Stimulated activated CD8-positive, alpha-beta memory T cell treated with anti-CD3 and anti-CD28 coated beads, Interleukin-7, amount 100 ng/mL, for 4 hours (primary cell): ENCODE data around the gene PSMB8.
"Not testable (repeated sequence)": the region's sequence is repeated elsewhere in the genome, so short reads cannot be mapped to it uniquely, and the experiment has no call there.

Experiments
- DNase-seq, 2 donors: peaks; one replicate each; pipeline ENCODE4 v3.0.0-alpha.2; 2020; ENCODE audit warnings: low read depth in 2 of 2

PSMB8 gene

DNA sequence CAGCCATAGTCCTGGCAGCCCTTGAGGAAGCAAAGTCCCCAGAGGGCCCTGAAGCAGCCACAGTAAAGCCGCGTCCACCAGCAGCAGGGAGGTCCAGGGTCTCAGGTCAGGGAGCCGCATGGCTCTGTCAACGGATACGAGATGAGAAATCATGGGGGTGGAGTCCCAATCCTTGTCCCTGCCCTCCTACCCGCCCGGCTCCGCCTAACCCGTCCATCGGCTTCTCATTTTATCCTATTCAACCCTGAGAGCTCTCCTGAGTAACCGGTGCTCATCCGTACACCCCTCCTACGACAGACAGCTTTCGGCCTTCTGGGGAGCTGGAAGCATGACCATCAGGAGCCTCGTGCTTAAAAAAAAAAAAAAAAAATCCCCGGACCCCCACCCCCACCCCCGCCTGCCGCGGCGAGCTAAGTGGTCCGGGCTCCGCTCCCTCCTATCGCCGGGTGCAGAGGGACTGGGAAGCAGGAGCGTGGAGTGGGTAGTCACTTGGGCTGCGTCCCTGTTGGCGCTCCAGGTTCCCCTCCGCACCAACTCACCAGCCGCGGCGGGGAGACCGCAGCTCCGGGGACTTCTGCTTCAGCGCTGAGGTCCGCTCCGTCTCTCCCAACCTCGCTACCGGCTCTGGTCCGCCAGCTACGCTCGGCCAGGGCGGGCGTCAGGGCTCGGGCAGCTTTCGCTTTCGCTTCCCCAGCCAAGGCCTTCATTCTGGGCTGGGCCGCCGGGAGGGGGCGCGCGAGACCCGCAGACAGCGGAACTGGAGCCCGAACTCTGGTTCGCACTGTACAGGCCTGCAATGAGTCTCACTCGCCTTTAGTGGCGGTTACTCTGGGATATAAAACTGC is 5.5 kb downstream of the PSMB8 start, which contains the start of gene TAP2:
Gene TAP2, minus strand, starts transcription at position 626 of the 845 bp plus-strand sequence. Its CDS starts 506 bp downstream, at position 120.
- peak; percentile 92 to 94 for DNase-seq

DNA sequence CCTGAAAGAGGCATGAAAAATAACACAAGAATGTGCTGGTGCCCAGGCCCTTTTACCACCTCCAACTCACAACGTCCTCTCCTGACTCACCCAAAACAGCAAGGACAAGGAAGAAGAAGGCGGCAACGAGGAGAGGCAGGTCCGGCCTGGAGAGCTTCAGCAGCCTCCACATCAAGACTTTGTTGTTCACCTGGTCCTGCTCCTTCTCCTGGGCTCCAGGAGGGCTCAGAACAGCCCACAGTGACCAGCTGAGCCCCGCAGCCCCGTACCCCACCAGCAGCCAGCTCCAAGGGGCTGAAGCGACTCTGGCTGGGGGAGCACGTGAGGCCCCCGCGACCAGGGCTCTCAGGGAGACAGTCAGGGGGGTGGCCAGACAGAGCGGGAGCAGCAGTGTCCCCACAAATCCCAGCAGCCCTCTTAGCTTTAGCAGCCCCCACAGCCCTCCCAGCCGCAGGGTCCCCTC is 6.2 kb downstream of the PSMB8 start:
- no peak for DNase-seq

DNA sequence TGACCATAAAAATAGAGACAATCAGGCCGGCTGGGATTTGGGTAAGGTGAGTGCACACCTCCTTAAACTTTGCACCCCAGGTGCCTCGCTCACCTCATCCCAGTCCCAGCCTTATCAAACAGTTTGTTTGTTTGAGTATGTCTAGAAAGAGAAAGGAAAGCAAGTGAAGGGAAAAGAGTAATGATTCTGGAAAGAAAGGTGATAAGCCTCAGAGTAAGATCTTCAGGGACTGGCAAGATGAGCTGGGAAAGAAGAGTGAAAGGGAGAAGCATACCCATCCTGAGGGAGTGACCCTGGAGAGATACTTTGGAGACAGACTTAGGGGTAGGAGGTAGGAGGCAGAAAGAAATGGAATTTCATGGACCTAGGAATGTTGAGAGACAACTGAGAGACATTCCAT is 7.0 kb downstream of the PSMB8 start:
- no peak for DNase-seq

GRCh38 chr6:32835167-32835893 is 8.5 kb downstream of the PSMB8 start:
- DNase-seq = no peak

- no peak for DNase-seq
Measured at GRCh38 chr6:32833664-32834063, 10.2 kb downstream of the PSMB8 start.

DNA sequence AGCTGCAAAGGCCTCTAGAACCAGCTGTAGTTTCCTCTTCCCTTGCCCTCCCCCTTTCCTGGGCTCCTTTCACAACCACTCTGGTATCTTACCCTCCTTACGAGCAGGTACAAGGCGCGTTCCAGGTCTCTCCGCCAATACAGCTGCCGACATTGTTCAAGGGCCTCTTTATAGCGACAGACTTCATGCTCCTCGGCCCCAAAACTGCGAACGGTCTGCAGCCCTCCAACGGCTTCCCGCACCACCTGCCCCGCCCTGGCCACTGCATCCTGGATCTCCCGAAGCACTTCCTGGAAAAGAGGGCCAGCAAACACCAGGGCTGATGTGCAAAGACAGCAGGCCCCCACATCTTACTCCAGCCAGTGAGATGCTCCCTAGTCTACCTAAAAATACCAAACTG is 11.3 kb downstream of the PSMB8 start:
- no peak for DNase-seq

GRCh38 chr6:32830936-32831335 is 12.9 kb downstream of the PSMB8 start:
- no peak for DNase-seq

DNA sequence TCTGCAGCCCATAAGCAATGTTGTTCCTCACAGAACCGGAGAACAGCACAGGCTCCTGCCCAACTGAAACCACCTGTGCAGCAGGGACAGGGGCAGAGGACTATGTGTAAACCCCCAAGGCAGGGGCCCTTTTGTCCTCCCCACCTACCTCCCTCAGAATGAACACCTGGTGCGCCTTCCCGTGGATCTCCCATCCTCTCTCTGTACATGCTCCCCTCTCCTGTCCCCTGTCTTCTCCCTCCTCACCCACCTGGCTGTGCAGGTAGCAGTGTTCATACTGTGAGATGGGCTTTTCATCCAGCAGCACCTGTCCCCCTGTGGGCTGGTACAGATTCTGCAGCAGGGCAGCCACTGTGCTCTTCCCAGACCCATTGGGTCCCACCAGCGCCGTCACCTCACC is 13.8 kb downstream of the PSMB8 start:
- no peak for DNase-seq

DNA sequence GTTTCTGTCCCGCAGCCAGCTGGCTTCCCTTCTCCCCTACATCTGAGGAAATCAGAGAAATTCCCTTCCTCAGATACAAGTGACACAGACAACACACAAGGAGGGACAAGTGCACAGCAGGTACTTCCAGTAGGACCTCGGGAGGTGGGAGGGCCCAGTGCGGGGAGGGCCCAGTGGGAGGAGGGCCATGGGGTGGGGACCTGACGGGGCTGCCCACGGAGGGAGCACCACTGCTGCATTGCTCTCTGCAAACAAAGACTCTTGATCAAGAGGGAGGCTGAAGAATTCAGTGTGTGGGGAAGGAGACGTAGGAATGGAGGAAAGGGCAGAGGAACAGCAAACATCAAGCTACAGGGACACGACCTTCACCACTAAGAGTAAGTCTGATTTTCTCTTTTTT is 14.4 kb downstream of the PSMB8 start:
- no peak for DNase-seq

DNA sequence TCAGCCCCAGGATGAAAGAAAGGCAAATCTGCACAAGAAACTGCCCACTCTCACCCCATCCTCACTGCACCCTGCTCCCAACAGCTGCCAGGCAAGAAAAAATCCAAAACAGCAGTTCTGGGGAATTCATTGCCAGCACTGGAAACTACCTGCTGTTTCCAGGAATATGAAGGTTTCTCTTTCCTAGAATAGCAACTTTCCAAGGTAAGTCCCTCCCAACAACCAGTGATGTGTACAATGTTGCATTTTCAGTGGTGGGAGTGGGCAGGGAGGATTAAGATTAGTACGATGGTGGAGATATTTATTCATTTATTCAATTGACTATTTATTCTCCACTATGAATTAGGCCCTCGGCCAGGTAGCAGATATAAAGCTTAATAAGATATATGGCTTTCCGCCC is 16.8 kb downstream of the PSMB8 start:
- no peak for DNase-seq

DNA sequence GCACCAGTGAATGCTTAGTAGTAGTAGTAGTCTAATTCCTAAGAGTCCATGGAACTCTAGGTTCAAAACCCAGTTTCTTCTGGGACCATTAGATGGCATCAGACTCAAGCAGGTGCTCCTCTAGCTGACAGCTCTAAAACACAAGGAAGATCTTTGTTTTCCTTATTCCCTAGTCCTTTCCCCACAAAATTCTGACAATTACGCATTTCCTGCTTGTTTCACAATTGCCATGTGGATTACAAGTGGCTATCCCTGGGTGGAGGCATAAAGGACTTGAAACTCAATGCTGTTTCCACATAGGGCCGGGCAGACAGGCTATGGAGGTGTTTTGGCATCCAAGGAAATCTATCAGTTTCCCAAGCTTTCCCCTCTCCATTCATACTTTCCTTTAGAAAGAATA is 17.9 kb downstream of the PSMB8 start:
- no peak for DNase-seq

DNA sequence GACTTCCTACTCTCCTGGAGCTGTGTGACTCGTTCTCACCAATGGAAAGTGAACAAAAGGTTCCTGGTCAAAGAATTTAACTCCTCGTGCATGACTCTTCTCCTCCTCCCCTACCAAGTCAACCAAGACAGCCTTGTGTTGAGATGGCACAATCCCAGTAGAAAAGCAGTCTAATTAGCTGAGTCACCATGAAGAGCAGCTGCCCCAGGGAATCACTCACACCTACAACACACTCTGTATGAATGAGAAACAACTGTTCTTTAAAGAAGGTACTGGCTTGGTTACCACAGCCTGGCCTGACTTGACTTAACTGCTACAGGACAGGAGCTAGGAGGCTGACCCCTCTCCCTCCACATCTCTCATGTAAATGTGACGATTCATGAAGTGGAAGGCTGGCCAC is 24.1 kb downstream of the PSMB8 start:
- no peak for DNase-seq

DNA sequence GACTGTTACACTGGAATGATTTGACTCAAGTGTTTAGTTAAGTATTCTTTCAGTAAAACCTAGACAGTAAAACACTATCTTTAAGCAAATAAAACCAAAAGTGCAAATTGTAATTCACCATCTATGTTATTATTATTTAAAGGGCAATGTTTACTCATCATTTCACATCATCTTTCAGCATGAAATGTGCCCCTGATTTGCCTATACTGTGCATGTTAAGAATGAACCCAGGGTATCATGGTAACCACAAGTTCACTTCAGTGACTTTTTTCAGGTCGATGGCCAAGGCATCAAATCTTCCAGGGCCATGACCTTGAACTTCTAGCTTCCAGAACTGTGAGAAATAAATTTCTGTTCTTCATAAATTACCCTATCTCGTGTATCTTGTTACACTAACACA is 25.0 kb downstream of the PSMB8 start:
- no peak for DNase-seq

DNA sequence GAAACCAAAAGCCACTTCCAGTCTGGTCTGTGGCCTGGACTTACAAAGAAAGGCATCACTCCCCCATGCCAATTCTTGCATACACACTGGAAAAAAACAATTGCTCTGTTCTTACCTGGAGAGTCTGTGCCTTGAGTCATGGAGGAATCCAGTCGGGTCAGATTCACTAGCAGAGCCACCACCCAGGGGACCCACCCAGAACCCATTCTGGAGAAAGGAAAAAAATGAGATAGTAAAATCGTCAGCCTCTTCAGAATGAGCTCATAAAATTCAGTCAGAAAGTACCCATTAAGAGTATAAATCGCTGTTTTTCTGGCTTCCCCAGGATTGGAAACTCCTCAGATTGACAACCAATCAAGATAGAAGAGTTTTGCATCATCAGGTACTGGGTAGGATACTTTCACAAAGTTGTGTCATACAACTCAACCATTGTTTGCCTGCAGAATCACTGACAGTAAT is 27.1 kb downstream of the PSMB8 start, which contains the start of gene HLA-DOB:
Gene HLA-DOB, minus strand, starts transcription at position 257 of the 459 bp plus-strand sequence. Its CDS starts 51 bp downstream, at position 206.
- DNase-seq = no peak

DNA sequence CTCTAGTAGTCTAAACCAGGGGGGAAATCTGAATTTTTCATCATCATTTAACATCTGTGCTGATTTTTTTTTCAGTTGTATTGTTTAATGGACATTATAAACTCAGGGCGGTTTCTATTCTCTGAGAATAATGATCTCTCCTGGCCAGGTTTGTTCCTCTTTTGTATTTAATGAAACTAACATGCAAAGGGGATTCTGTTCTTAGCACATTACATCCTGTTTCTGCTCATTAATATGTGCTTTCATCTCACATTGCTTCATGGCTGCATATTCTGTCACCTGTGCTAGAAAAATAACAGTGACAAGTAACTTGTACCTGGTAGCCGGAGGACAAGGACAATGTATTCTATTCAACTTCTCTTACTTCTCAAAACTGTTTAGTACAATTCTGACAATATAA is 27.9 kb downstream of the PSMB8 start:
- no peak for DNase-seq

GRCh38 chr6:32815115-32815514 is 28.7 kb downstream of the PSMB8 start:
- no peak for DNase-seq

DNA sequence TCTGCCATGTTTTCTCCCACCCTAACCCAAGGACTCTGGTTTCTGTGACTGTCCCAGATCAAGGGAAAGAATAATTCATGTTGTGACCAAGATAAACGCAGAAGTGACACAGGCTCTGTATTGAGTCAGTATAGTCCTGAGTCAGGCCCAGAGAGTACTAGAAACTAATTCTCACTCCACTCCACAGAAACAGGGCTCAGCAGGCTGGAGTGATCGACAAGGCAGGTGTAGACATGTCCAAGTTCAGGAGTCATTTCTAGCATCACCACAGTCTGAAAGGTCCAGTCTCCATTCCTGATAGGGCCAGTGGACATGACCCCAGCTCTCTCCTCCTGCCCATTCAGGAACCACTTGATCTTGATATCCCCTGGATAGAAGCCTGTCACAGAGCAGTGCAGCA is 29.7 kb downstream of the PSMB8 start:
- DNase-seq = no peak

GRCh38 chr6:32809171-32809570 is 34.7 kb downstream of the PSMB8 start:
- DNase-seq = no peak

- no peak for DNase-seq
Measured at GRCh38 chr6:32807020-32807580, 36.7 kb downstream of the PSMB8 start.

DNA sequence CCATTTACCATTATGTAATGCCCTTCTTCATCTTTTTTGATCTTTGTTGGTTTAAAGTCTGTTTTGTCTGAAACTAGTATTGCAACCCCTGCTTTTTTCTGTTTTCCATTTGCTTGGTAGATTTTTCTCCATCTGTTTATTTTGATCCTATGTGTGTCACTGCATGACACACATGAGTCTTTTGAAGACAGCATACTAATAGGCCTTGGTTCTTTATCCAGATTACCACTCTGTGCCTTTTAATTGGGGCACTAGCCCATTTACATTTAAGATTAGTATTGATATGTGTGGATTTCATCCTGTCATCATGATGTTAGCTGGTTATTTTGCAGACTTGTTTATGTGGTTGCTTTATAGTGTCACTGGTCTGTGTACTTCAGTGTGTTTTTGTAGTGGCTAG is 38.4 kb downstream of the PSMB8 start:
- DNase-seq = not testable (repeated sequence)

DNA sequence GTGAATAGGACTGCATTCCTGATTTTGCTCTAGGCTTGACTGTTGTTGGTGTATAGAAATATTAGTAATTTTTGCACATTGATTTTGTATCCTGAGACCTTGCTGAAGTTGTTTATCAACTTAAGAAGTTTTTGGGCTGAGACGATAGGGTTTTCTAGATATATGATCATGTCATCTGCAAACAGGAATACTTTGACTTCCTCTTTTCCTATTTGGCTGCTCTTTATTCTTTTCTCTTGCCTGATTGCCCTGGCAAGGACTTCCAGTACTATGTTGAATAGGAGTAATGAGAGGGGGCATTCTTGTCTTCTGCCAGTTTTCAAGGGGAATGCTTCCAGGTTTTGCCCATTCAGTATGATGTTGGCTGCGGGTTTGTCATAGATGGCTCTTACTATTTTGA is 40.4 kb downstream of the PSMB8 start:
- DNase-seq = no peak

DNA sequence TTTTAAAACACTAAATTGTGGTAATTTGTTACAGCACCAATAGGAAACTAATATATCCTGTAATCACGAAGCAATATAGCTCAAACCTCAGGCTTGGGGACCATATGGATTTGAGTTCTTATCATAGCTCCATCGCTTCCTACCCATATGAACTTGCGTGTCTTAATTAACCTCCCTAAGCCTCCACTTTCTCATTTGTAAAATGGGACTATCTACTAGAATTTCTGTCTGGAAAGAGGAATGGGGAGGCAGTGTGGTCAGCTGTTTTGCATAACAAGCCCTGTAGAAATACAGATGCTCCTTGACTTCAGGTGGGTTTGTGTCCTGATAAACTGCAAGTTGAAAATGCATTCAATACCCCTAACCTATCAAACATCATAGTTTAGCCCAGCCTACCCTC is 44.1 kb downstream of the PSMB8 start:
- DNase-seq = no peak
